NCI-H774 (cell line): ENCODE measurements around the gene GALNS.

Experiments
- DNase-seq: peaks from one replicate; lab custom pipeline; 2025; lab: John Stamatoyannopoulos, UW

GALNS gene

GRCh38 chr16:88888461-88889387, 32.0 kb upstream of the GALNS start:
- no peak for DNase-seq

- DNase-seq: no peak
Observed at GRCh38 chr16:88888057-88888456, 31.3 kb upstream of the GALNS start.

- no peak for DNase-seq
Observed at GRCh38 chr16:88886845-88887521, 30.2 kb upstream of the GALNS start.

- DNase-seq: no peak
Observed at GRCh38 chr16:88886420-88886844, 29.7 kb upstream of the GALNS start.

- DNase-seq: no peak
Observed at GRCh38 chr16:88885693-88886280, 29.0 kb upstream of the GALNS start.

GRCh38 chr16:88884569-88885271, 28.0 kb upstream of the GALNS start:
- no peak for DNase-seq

GRCh38 chr16:88883946-88884345, 27.2 kb upstream of the GALNS start:
- DNase-seq: no peak

DNA sequence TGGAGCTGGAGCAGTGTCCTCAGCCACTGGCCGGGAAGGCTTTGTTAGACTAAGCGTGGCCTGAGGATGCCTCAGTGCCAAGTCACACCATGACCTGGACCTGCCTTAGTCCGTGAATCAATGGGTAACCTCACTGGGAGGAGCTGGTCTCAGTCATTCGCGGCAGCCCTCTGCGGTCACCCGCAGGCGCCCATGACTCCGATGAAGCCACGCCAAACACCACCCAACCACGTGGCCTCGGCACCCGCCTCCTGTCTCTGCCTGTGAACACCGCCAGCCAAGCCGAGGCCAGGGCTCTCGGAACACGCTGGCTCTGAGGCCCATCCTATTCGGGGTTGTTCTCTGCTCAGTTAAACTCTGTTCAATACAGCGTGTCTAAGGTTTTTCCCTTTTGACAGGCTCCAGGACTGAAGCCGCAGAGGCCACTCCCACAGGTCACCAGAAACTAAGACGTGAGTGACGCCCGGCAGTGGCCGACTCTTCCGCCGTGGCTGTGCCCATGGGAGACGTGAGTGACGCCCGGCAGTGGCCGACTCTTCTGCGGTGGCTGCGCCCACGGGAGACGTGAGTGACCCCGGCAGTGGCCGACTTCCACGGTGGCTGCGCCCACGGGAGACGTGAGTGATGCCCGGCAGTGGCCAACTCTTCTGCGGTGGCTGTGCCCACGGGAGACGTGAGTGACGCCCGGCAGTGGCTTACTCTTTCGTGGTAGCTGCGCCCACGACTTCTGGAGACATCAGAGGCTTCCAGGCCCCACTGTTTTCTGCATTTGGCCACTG, 26.6 kb upstream of the GALNS start:
- DNase-seq: no peak

GRCh38 chr16:88882358-88883030, 25.7 kb upstream of the GALNS start:
- DNase-seq: no peak

DNA sequence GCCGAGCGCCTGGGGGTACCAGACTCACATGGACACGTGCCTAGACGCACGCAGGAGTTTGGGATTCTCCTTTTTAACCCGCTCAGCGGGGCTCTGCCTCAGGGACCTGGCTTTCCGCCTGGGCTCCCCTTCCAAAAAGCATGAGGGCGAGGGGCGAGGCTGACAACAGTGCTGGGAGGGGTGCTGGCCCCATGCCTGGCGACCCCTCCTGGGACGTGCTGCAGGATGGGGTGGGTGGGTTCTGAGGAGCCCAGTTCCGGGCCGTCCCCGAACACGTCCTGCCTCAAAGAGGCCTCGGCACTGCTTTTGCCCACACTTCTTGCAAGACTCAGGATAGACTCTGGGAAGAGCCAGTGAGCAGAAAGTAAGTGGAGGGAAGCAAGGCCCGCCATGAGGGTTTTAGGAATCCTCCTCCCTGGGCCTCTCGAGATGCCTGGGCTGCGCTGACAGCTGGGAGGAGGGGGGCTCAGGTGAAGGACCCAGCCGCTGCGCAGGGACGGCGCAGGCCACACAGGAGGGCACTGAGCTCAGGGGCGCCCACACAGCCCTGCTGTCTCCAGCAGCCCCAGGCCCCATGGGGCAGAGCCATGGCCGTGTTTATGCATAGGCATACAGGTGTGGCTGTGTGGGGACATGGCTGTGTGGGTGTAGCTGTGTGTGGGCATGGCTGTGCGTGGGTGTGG, 25.1 kb upstream of the GALNS start:
- DNase-seq: no peak

- no peak for DNase-seq
Observed at GRCh38 chr16:88881007-88881615, 24.4 kb upstream of the GALNS start.

DNA sequence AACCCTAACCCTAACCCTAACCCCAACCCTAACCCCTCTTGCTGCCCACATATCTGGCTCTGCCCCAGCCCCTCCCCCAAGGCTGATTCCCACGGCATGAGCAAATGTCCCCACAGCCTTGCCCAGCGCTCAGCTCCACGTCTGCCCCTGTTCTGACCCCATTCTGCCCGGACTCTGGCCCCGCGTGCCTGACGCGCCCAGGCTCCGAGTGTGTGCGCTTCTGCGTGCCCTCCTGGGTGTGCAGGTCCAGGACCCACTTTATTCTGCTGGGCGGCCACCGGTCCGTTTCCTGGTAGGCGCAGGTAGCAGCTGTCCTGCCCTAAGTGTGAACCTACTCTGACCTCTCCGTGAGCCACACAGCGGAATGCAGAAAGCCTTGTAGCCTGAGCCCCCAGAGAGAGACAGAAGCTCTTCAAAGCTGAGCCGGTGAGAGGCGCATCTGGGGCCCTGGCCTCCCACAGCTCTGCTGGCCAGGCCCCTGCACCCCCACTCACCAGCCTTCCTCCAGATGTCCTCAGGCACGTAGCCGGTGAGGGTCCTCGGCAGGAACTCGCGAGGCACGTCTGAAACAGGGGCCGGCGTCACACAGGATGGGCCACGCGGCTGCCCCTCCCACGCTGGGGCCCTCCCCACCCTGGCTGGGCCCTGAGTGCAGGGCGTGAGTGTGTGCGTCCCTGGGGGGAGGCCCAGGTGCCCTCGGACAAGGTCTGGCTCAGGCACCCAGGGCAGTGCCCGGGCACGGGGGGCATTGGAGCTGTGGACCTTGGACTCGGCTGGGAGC, 23.7 kb upstream of the GALNS start:
- no peak for DNase-seq

- DNase-seq: no peak
Observed at GRCh38 chr16:88879788-88880055, 23.0 kb upstream of the GALNS start.

GRCh38 chr16:88878967-88879787, 22.4 kb upstream of the GALNS start:
- DNase-seq: no peak

DNA sequence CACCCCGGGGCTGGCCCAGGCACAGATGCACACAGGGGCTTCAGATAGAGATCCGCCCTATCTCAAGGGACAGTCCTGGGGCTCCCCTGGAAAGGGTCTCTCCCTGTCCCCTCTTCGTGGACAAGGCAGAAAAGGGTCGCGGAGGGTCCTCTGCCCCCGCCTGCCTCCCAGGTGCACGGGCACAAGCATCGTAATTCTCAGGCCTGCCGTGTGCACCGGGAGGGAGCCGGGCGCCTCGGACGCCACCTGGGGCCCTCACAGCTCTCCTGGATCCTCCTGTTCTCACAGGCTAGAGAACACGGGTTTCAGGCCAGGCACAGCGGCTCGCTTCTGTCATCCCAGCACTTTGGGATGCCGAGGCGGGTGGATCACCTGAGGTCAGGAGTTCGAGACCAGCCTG, 21.6 kb upstream of the GALNS start:
- no peak for DNase-seq

- no peak for DNase-seq
Observed at GRCh38 chr16:88877564-88878289, 21.0 kb upstream of the GALNS start.

- no peak for DNase-seq
Observed at GRCh38 chr16:88876942-88877526, 20.3 kb upstream of the GALNS start.
